ENCODE measurements around the gene NPIPB8.
"Not testable (repeated sequence)": the region's sequence is repeated elsewhere in the genome, so short reads cannot be mapped to it uniquely, and the experiment has no call there.

- TF ChIP-seq POLR2A (IDR thresholded peaks at IDR 0.05), result not testable (repeated sequence)
- TF ChIP-seq CTCF (IDR thresholded peaks at IDR 0.05), result peak; percentile 35 to 45 (median 45)
Observed at GRCh38 chr16:28615486-28616223, 22.2 kb upstream of the NPIPB8 start.

Measured in ovary (tissue), 3 donors.